Stomach smooth muscle (tissue), 2 donors: ENCODE data around the gene SWAP70.

Source experiments
- H3K27ac ChIP-seq: one replicate; pipeline ENCODE4 v1.7.0; 2013; ENCODE audit warnings: mild to moderate bottlenecking, low read length, inconsistent platforms
- H3K27me3 ChIP-seq, 2 donors: one replicate each; pipeline ENCODE4 v1.7.0; 2013; ENCODE audit warnings: low read length in 2 of 2; ENCODE audit not compliant: insufficient read depth in 2 of 2, control insufficient read depth in 1 of 2
- H3K36me3 ChIP-seq, 2 donors: one replicate each; pipeline ENCODE4 v1.7.0; 2013; ENCODE audit warnings: low read length in 2 of 2; ENCODE audit not compliant: control insufficient read depth in 2 of 2, insufficient read depth in 2 of 2
- H3K4me1 ChIP-seq: one replicate; pipeline ENCODE4 v1.7.0; 2013; ENCODE audit warnings: low read length; ENCODE audit not compliant: control insufficient read depth, insufficient read depth
- H3K4me3 ChIP-seq, 2 donors: one replicate each; pipeline ENCODE4 v1.7.0; 2013; ENCODE audit warnings: low read length in 2 of 2
- H3K9ac ChIP-seq, 2 donors: one replicate each; pipeline ENCODE4 v1.7.0; 2013; ENCODE audit warnings: low read length in 2 of 2, mild to moderate bottlenecking in 1 of 2
- H3K9me3 ChIP-seq, 2 donors: one replicate each; pipeline ENCODE4 v1.7.0; 2013; ENCODE audit warnings: low read length in 2 of 2; ENCODE audit not compliant: control insufficient read depth in 2 of 2
- donor health status: healthy.
- donor health status: Pancreatic carcinoma.

SWAP70 gene

GRCh38 chr11:9720290-9720630, 56.4 kb downstream of the SWAP70 start:
- no peak overlapping the region for H3K4me3 ChIP-seq
- H3K4me1 ChIP-seq, result no peaks in the 10 kb centered on the region
- peak overlapping the region; percentile 8 for H3K27ac ChIP-seq
- no peaks in the 10 kb centered on the region for H3K27me3 ChIP-seq
- no peaks in the 10 kb centered on the region for H3K9me3 ChIP-seq
- H3K9ac ChIP-seq, result no peak overlapping the region
- peaks cover 0 to 5% of the 10 kb centered on the region in 2 donors for H3K36me3 ChIP-seq

GRCh38 chr11:9722023-9722422, 58.1 kb downstream of the SWAP70 start:
- Histone ChIP-seq H3K9me3 (no peaks in the 10 kb centered on the region), H3K9ac (no peak overlapping the region), H3K36me3 (peaks cover 0 to 5% of the 10 kb centered on the region in 2 donors), H3K27me3 (no peaks in the 10 kb centered on the region), H3K4me1 (no peaks in the 10 kb centered on the region), H3K27ac (no peak overlapping the region), H3K4me3 (no peak overlapping the region)

- Histone ChIP-seq H3K9me3 (no peaks in the 10 kb centered on the region), H3K9ac (no peak overlapping the region), H3K27ac (no peak overlapping the region), H3K4me1 (no peaks in the 10 kb centered on the region), H3K4me3 (no peak overlapping the region), H3K36me3 (peaks cover 0 to 5% of the 10 kb centered on the region in 2 donors), H3K27me3 (no peaks in the 10 kb centered on the region)
Measured at GRCh38 chr11:9722893-9723292, 59.0 kb downstream of the SWAP70 start.

GRCh38 chr11:9726321-9727022, 62.6 kb downstream of the SWAP70 start:
- Histone ChIP-seq H3K4me3 (no peak overlapping the region), H3K4me1 (no peaks in the 10 kb centered on the region), H3K27ac (no peak overlapping the region), H3K9ac (no peak overlapping the region), H3K9me3 (no peaks in the 10 kb centered on the region), H3K27me3 (no peaks in the 10 kb centered on the region), H3K36me3 (peaks cover 4 to 10% of the 10 kb centered on the region in 2 donors)

- H3K9ac ChIP-seq, result no peak overlapping the region
- H3K9me3 ChIP-seq, result no peaks in the 10 kb centered on the region
- no peak overlapping the region for H3K4me3 ChIP-seq
- H3K27me3 ChIP-seq, result no peaks in the 10 kb centered on the region
- H3K4me1 ChIP-seq, result no peaks in the 10 kb centered on the region
- no peak overlapping the region for H3K27ac ChIP-seq
- peaks cover 11 to 14% of the 10 kb centered on the region in 2 donors for H3K36me3 ChIP-seq
Measured at GRCh38 chr11:9728058-9728457, 64.2 kb downstream of the SWAP70 start.

GRCh38 chr11:9731256-9731655, 67.4 kb downstream of the SWAP70 start:
- Histone ChIP-seq H3K9ac (no peak overlapping the region), H3K36me3 (peaks cover 17 to 18% of the 10 kb centered on the region in 2 donors), H3K27me3 (no peaks in the 10 kb centered on the region), H3K4me3 (no peak overlapping the region), H3K4me1 (no peaks in the 10 kb centered on the region), H3K9me3 (no peaks in the 10 kb centered on the region), H3K27ac (no peak overlapping the region)

GRCh38 chr11:9732453-9732852, 68.6 kb downstream of the SWAP70 start:
- H3K36me3 ChIP-seq, result peaks cover 17 to 23% of the 10 kb centered on the region in 2 donors
- H3K9ac ChIP-seq, result no peak overlapping the region
- H3K4me1 ChIP-seq, result no peaks in the 10 kb centered on the region
- no peak overlapping the region for H3K4me3 ChIP-seq
- no peaks in the 10 kb centered on the region for H3K27me3 ChIP-seq
- H3K9me3 ChIP-seq, result no peaks in the 10 kb centered on the region
- no peak overlapping the region for H3K27ac ChIP-seq

- H3K27me3 ChIP-seq, result no peaks in the 10 kb centered on the region
- no peak overlapping the region for H3K27ac ChIP-seq
- no peak overlapping the region for H3K4me3 ChIP-seq
- no peaks in the 10 kb centered on the region for H3K9me3 ChIP-seq
- H3K4me1 ChIP-seq, result no peaks in the 10 kb centered on the region
- H3K36me3 ChIP-seq, result peaks cover 17 to 26% of the 10 kb centered on the region in 2 donors
- no peak overlapping the region for H3K9ac ChIP-seq
Measured at GRCh38 chr11:9733212-9733611, 69.3 kb downstream of the SWAP70 start.

- H3K27ac ChIP-seq, result no peak overlapping the region
- H3K9me3 ChIP-seq, result no peaks in the 10 kb centered on the region
- no peak overlapping the region for H3K9ac ChIP-seq
- no peaks in the 10 kb centered on the region for H3K4me1 ChIP-seq
- no peak overlapping the region for H3K4me3 ChIP-seq
- peaks cover 28 to 31% of the 10 kb centered on the region in 2 donors for H3K36me3 ChIP-seq
- H3K27me3 ChIP-seq, result no peaks in the 10 kb centered on the region
Measured at GRCh38 chr11:9735236-9735635, 71.4 kb downstream of the SWAP70 start.

- Histone ChIP-seq H3K27me3 (no peaks in the 10 kb centered on the region), H3K4me3 (no peak overlapping the region), H3K4me1 (no peaks in the 10 kb centered on the region), H3K9me3 (no peaks in the 10 kb centered on the region), H3K36me3 (peaks cover 35 to 36% of the 10 kb centered on the region in 2 donors), H3K9ac (no peak overlapping the region), H3K27ac (no peak overlapping the region)
Measured at GRCh38 chr11:9735919-9736318, 72.0 kb downstream of the SWAP70 start.

GRCh38 chr11:9736365-9736764, 72.5 kb downstream of the SWAP70 start:
- H3K4me1 ChIP-seq, result no peaks in the 10 kb centered on the region
- H3K4me3 ChIP-seq, result no peak overlapping the region
- H3K9me3 ChIP-seq, result no peaks in the 10 kb centered on the region
- H3K27ac ChIP-seq, result no peak overlapping the region
- peaks cover 36% of the 10 kb centered on the region in 2 donors for H3K36me3 ChIP-seq
- H3K9ac ChIP-seq, result no peak overlapping the region
- no peaks in the 10 kb centered on the region for H3K27me3 ChIP-seq
